GM21526 (cell line): ENCODE results near the gene TPRG1.

ENCODE experiments used
- ATAC-seq: cut with Tn5 transposase; IDR thresholded peaks from one replicate; pipeline ENCODE4 v1.9.1; 2021; ENCODE audit warnings: moderate library complexity; ENCODE audit not compliant: unreplicated experiment, low FRiP score

TPRG1 gene

GRCh38 chr3:189340680-189341460, 169.1 kb downstream of the TPRG1 start:
- no peak for ATAC-seq

DNA sequence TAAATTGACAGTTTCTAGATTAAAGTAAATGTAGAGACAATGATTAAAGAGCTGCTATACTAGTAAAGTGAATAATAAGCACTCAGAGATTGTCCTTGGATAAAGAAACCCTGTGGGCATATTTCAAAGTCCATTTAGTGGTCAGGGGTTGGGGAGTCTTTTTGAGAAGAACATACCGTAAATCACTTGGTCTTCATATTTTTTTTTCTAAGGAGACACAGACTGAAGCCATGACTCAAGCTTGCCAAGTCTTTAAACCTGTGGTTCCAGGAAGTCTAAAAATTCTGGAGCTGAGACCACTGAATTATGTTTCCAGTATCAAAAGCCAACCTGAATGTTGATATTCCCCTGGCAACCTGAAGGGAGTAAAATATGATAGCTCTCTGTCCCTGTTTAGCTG, 171.0 kb downstream of the TPRG1 start:
- ATAC-seq: no peak

- no peak for ATAC-seq
Measured at GRCh38 chr3:189344996-189345395, 173.2 kb downstream of the TPRG1 start.

- no peak for ATAC-seq
Measured at GRCh38 chr3:189349772-189350171, 178.0 kb downstream of the TPRG1 start.

- ATAC-seq: no peak
Measured at GRCh38 chr3:189353318-189353965, 181.7 kb downstream of the TPRG1 start.

- ATAC-seq: no peak
Measured at GRCh38 chr3:189353988-189354889, 182.5 kb downstream of the TPRG1 start.

DNA sequence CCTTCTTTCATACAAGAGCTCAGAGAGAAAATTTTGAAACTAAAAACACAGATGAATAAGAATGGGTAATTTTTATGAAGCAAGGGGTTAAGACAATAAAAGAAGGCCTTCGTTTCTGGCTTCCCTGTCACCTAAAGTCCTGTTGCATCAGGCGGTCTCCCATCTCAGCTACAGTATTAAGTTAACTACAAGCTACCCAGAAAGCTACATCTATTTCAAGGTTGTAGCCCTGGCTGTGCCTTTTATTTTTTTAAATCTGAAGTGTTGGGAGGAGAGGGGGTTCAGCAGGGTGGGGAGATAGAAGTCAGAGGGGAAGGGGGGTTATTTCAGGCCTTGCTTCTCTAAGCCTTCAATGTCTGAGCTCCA, 183.3 kb downstream of the TPRG1 start:
- no peak for ATAC-seq

- no peak for ATAC-seq
Measured at GRCh38 chr3:189355481-189356201, 183.9 kb downstream of the TPRG1 start.

GRCh38 chr3:189360291-189360690, 188.5 kb downstream of the TPRG1 start:
- ATAC-seq: no peak

DNA sequence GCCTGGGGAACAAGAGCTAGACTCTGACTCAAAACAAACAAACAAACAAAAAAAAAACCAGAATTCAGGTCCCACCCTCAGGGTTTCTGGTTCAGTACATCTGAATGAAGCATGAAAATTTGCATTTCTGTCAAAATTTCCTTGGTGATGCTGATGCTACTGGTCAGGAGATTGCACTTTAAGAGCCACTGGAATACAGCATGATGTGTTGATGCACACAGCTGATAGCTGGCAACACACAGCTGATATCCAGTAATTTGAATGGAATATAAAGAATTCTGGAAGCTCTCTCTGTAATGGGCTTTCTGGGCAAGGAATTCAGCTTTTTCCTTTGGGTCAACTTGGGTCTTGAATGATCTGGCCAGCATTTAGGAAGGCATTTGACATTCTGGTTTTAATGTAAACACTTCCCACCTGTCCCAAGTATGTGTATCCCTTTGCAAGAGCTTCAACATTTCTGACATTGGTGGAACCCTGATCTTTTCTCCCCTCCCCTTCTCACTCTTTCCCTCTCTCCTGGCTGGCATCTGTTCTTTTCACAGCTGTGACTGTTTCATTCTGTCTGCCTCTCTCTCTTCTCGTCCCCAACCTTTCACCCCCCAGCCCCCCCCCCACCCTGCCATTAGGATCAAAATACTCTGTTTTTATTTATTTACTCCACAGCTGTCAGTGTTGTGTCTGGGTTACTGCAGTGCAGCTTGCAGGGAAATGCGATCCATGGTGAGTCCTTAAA, 189.5 kb downstream of the TPRG1 start:
- ATAC-seq: no peak

DNA sequence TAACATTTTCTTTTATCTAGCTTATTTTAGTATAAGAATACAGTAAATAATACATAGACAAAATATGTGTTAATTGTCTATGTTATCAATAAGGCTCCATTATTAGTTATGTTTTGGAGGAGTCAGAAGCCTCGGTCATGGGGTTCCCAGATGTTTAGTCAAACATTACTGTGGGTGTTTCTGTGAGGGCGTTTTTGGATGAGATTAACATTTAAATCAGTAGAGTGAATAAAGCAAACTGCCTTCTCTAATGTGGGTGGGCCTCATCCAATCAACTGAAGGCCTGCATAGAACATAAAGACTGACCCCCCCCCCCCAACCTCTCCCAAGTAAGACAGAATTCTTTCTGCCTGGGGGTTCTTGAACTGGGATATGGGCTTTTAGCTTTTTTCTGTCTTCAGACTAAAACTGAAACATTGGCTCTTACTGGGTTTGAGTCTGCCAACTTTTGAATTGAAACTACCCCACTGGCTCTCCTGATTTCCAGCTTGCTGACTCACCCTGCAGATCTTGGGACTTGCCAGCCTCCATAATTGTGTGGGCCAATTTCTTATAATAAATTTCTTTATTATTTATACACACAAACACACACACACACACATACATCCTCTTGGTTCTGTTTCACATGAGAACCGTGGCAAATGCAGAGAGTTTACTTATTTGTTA, 192.0 kb downstream of the TPRG1 start:
- no peak for ATAC-seq

GRCh38 chr3:189365609-189366564, 194.1 kb downstream of the TPRG1 start:
- ATAC-seq: no peak

GRCh38 chr3:189368384-189368783, 196.6 kb downstream of the TPRG1 start:
- ATAC-seq: no peak

DNA sequence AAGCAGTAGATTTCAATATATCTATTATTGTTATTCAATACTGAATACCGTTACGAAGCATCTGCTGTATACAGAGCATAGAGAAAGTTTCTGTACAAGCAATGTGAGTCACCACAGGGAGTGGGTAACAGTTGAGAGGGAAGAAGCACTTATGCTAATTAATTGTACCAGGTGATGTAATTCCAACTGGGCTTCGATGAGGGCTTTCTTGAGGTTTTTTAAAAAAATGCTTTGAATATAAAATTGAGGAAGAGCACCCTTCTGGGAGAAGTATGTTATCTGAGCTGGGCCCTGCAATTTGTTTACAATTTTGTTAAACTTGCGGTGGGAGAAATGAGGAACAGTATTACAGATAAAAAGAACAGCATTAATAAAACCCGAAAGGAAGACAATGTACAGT, 197.9 kb downstream of the TPRG1 start:
- ATAC-seq: no peak

- no peak for ATAC-seq
Measured at GRCh38 chr3:189372243-189372642, 200.5 kb downstream of the TPRG1 start.
